KOPT-K1 (cell line): Measurements from ENCODE around the gene CD3E.
A peak's percentile ranks its signal among the peaks of the same experiment; 100 is the strongest.

Experiments used
- H3K27ac ChIP-seq: fragments of 200-600 bp; sonication (generic); 2 replicates; pipeline ENCODE4 v1.5.1; 2016; ENCODE audit warnings: antibody characterized with exemption, mild to moderate bottlenecking, low read depth, low read length; ENCODE audit not compliant: poor library complexity, severe bottlenecking
- H3K36me3 ChIP-seq: fragments of 200-600 bp; sonication (generic); 2 replicates; pipeline ENCODE4 v1.5.1; 2017; ENCODE audit warnings: antibody characterized with exemption, mild to moderate bottlenecking, low read length, moderate library complexity; ENCODE audit not compliant: insufficient read depth
- H3K9me3 ChIP-seq: fragments of 200-600 bp; sonication (generic); 2 replicates; pipeline ENCODE4 v1.5.1; 2017; ENCODE audit warnings: antibody characterized with exemption, low read length, mild to moderate bottlenecking; ENCODE audit not compliant: insufficient read depth, poor library complexity, severe bottlenecking

CD3E gene

GRCh38 chr11:118304568-118305248 is at the start of gene CD3E:
Gene CD3E (plus strand): TSS chr11:118304730. CDS start chr11:118304953, 223 bp downstream.
- no peaks in the 10 kb centered on the region for H3K9me3 ChIP-seq
- H3K36me3 ChIP-seq, result peaks cover 39% of the 10 kb centered on the region
- peak within 1 kb of the TSS; percentile 99 for H3K27ac ChIP-seq

- H3K27ac ChIP-seq, result no peak overlapping the region
- no peaks in the 10 kb centered on the region for H3K9me3 ChIP-seq
- H3K36me3 ChIP-seq, result no peaks in the 10 kb centered on the region
Measured at GRCh38 chr11:118258410-118258809, 46.1 kb upstream of the CD3E start.

GRCh38 chr11:118259138-118259537 is 45.4 kb upstream of the CD3E start:
- Histone ChIP-seq H3K36me3 (no peaks in the 10 kb centered on the region), H3K27ac (no peak overlapping the region), H3K9me3 (no peaks in the 10 kb centered on the region)

- H3K9me3 ChIP-seq, result no peaks in the 10 kb centered on the region
- no peak overlapping the region for H3K27ac ChIP-seq
- no peaks in the 10 kb centered on the region for H3K36me3 ChIP-seq
Measured at GRCh38 chr11:118260353-118260752, 44.2 kb upstream of the CD3E start.

- Histone ChIP-seq H3K36me3 (no peaks in the 10 kb centered on the region), H3K27ac (no peak overlapping the region), H3K9me3 (no peaks in the 10 kb centered on the region)
Measured at GRCh38 chr11:118263112-118263511, 41.4 kb upstream of the CD3E start.

GRCh38 chr11:118263695-118264568 is 40.6 kb upstream of the CD3E start, which contains the start of gene MPZL2:
Gene MPZL2 (minus strand): TSS chr11:118264297. CDS start chr11:118264153, 144 bp downstream.
- no peaks in the 10 kb centered on the region for H3K36me3 ChIP-seq
- H3K27ac ChIP-seq, result no peak within 1 kb of the TSS
- no peaks in the 10 kb centered on the region for H3K9me3 ChIP-seq

- Histone ChIP-seq H3K27ac (no peak overlapping the region), H3K36me3 (no peaks in the 10 kb centered on the region)
Measured at GRCh38 chr11:118264569-118265465, 39.7 kb upstream of the CD3E start.

GRCh38 chr11:118265954-118266353 is 38.6 kb upstream of the CD3E start:
- no peaks in the 10 kb centered on the region for H3K9me3 ChIP-seq
- no peaks in the 10 kb centered on the region for H3K36me3 ChIP-seq
- no peak overlapping the region for H3K27ac ChIP-seq

More at GRCh38 chr11:118264569-118265465, 39.7 kb upstream of the CD3E start:
- no peaks in the 10 kb centered on the region for H3K9me3 ChIP-seq

- H3K27ac ChIP-seq, result no peak overlapping the region
- no peaks in the 10 kb centered on the region for H3K9me3 ChIP-seq
- no peaks in the 10 kb centered on the region for H3K36me3 ChIP-seq
Measured at GRCh38 chr11:118267486-118267885, 37.0 kb upstream of the CD3E start.

GRCh38 chr11:118272001-118272400 is 32.5 kb upstream of the CD3E start:
- no peak overlapping the region for H3K27ac ChIP-seq
- no peaks in the 10 kb centered on the region for H3K36me3 ChIP-seq
- H3K9me3 ChIP-seq, result no peaks in the 10 kb centered on the region

- Histone ChIP-seq H3K36me3 (no peaks in the 10 kb centered on the region), H3K27ac (no peak overlapping the region), H3K9me3 (no peaks in the 10 kb centered on the region)
Measured at GRCh38 chr11:118274186-118274585, 30.3 kb upstream of the CD3E start.

- Histone ChIP-seq H3K36me3 (no peaks in the 10 kb centered on the region), H3K27ac (no peak overlapping the region), H3K9me3 (no peaks in the 10 kb centered on the region)
Measured at GRCh38 chr11:118275176-118275575, 29.4 kb upstream of the CD3E start.

GRCh38 chr11:118276422-118276821 is 28.1 kb upstream of the CD3E start:
- Histone ChIP-seq H3K36me3 (no peaks in the 10 kb centered on the region), H3K27ac (no peak overlapping the region), H3K9me3 (no peaks in the 10 kb centered on the region)

- H3K9me3 ChIP-seq, result no peaks in the 10 kb centered on the region
- H3K27ac ChIP-seq, result no peak overlapping the region
- no peaks in the 10 kb centered on the region for H3K36me3 ChIP-seq
Measured at GRCh38 chr11:118277312-118277711, 27.2 kb upstream of the CD3E start.

GRCh38 chr11:118281284-118281683 is 23.2 kb upstream of the CD3E start:
- H3K27ac ChIP-seq, result no peak overlapping the region
- no peaks in the 10 kb centered on the region for H3K9me3 ChIP-seq
- no peaks in the 10 kb centered on the region for H3K36me3 ChIP-seq
